Thyroid gland (tissue), 4 donors: ENCODE results near the gene ZNF682.
"Not testable (repeated sequence)": the region's sequence is repeated elsewhere in the genome, so short reads cannot be mapped to it uniquely, and the experiment has no call there.

Source experiments
- CTCF ChIP-seq, 6 experiments: fragments of 200-600 bp in 3 of 6; fragments of 450-650 bp in 3 of 6; sonication (generic) in 3 of 6; IDR thresholded peaks; one replicate each; pipeline ENCODE4 v1.5.1; 2016 to 2019; ENCODE audit warnings: antibody characterized with exemption in 6 of 6, mild to moderate bottlenecking in 2 of 6, inconsistent platforms in 1 of 6, moderate library complexity in 1 of 6
- POLR2A ChIP-seq, 2 donors: fragments of 450-650 bp; IDR thresholded peaks; one replicate each; pipeline ENCODE4 v1.6.1; 2017; ENCODE audit warnings: antibody characterized with exemption in 2 of 2, mild to moderate bottlenecking in 2 of 2, moderate library complexity in 1 of 2

DNA sequence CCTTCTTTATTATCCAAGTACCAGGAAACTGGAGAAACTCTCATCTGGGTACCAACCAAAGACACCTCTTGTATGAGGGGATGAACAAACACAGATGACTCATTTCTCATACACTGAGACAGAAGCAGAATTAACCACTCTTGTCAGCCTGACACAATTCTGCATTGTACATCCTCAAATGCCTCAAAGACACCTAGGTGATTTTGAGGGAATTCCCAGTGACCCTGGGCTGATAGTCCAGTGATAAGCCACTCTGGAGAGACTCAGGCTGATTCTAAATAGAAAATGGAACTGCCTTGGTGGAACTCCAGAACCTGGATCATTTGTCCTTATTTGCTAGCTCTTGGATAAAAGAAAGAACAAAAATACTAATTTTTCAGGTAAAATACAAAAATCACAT, 19.4 kb upstream of the ZNF682 start:
- not testable (repeated sequence) for TF ChIP-seq CTCF, POLR2A (IDR thresholded peaks at IDR 0.05)
